Measurements from ENCODE around the gene CTNNA2. TPM values are rescaled to one million over a fixed set of nuclear protein-coding genes. Genes with fewer than 3 reads are reported as not detected.

The CTNNA2 gene
- total RNA-seq, 4 donors from 2014 or later: 0.40 to 1.7 (median 1.5) TPM; not detected in 1

DNA sequence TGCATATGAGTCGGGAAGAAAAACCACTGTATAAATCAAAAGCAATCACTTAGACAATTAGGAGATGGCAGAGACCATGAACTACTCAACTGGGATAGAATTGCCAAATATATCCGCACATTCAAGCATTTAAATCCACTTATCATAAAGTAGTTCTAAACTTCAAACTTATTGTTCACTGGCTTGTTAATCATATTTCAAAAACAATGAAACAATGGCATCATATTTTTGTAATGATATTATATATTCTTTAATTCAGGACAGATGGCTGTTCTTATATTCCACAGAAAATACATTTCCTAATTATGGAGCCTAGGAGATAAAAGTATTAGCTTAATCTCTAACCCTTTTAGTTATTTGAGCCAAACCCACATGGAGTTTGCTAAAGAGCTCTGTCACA is 263.6 kb downstream of the CTNNA2 start:
- TF ChIP-seq POLR2AphosphoS5 (IDR thresholded peaks at IDR 0.05) (no peak), POLR2A (IDR thresholded peaks at IDR 0.05) (no peak), EP300 (IDR thresholded peaks at IDR 0.05; ENCODE audit: low read depth) (no peak)
- TF ChIP-seq, protein P1, sequence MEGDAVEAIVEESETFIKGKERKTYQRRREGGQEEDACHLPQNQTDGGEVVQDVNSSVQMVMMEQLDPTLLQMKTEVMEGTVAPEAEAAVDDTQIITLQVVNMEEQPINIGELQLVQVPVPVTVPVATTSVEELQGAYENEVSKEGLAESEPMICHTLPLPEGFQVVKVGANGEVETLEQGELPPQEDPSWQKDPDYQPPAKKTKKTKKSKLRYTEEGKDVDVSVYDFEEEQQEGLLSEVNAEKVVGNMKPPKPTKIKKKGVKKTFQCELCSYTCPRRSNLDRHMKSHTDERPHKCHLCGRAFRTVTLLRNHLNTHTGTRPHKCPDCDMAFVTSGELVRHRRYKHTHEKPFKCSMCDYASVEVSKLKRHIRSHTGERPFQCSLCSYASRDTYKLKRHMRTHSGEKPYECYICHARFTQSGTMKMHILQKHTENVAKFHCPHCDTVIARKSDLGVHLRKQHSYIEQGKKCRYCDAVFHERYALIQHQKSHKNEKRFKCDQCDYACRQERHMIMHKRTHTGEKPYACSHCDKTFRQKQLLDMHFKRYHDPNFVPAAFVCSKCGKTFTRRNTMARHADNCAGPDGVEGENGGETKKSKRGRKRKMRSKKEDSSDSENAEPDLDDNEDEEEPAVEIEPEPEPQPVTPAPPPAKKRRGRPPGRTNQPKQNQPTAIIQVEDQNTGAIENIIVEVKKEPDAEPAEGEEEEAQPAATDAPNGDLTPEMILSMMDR (IDR thresholded peaks at IDR 0.05): no peak
- no peak for DNase-seq
- 87% methylated on average over 2 of the region's 2 CpGs for WGBS, 2 donors (ENCODE audit: low coverage in 1 of 2)
- Histone ChIP-seq H3K27ac (no peak overlapping the region), H3K36me3 (no peaks in the 10 kb centered on the region), H3K4me1 (no peaks in the 10 kb centered on the region), H3K4me3 (no peak overlapping the region), H3K27me3 (no peaks in the 10 kb centered on the region), H3K9me3 (no peaks in the 10 kb centered on the region)
- intact Hi-C loops (cut with DNase I; ENCODE audit: low total_unique reads): no loop called here
- in situ Hi-C loops (cut with MboI; ENCODE audit: low pct_ligation_motif_present in 1 of 4, low pct_unique_long_range_greater_than_20kb in 1 of 4, low sequenced_read_pairs in 3 of 4): no loop called here

DNA sequence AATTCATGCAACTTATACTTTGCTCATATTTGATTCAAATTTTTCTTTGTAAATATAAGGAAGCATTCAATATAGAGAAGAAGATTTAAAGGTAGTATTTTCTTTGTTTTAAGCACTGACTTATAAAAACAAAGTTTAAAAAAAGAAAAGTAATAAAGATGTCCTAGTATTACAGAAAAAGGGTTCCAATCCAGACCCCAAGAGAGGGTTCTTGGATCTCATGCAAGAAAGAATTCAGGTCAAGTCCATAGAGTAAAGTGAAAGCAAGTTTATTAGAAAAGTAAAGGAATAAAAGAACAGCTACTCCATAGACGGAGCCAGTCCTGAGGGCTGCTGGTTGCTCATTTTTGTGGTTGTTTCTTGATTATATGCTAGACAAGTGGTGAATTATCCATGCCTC is 267.9 kb downstream of the CTNNA2 start:
- H3K4me1 ChIP-seq: no peaks in the 10 kb centered on the region
- no peak for DNase-seq
- H3K36me3 ChIP-seq: no peaks in the 10 kb centered on the region
- 71 to 84% methylated on average over 1 of the region's 1 CpG for WGBS, 2 donors (ENCODE audit: low coverage in 1 of 2)
- no peaks in the 10 kb centered on the region for H3K9me3 ChIP-seq
- no peak for TF ChIP-seq POLR2A (IDR thresholded peaks at IDR 0.05)
- no peak for TF ChIP-seq POLR2AphosphoS5 (IDR thresholded peaks at IDR 0.05)
- no peak for TF ChIP-seq EP300 (IDR thresholded peaks at IDR 0.05; ENCODE audit: low read depth)
- TF ChIP-seq, protein P1 (IDR thresholded peaks at IDR 0.05): no peak
- H3K27me3 ChIP-seq: no peaks in the 10 kb centered on the region
- H3K27ac ChIP-seq: no peak overlapping the region
- intact Hi-C loops (cut with DNase I; ENCODE audit: low total_unique reads): no loop called here
- no peak overlapping the region for H3K4me3 ChIP-seq
- in situ Hi-C loops (cut with MboI; ENCODE audit: low pct_ligation_motif_present in 1 of 4, low pct_unique_long_range_greater_than_20kb in 1 of 4, low sequenced_read_pairs in 3 of 4): no loop called here

DNA sequence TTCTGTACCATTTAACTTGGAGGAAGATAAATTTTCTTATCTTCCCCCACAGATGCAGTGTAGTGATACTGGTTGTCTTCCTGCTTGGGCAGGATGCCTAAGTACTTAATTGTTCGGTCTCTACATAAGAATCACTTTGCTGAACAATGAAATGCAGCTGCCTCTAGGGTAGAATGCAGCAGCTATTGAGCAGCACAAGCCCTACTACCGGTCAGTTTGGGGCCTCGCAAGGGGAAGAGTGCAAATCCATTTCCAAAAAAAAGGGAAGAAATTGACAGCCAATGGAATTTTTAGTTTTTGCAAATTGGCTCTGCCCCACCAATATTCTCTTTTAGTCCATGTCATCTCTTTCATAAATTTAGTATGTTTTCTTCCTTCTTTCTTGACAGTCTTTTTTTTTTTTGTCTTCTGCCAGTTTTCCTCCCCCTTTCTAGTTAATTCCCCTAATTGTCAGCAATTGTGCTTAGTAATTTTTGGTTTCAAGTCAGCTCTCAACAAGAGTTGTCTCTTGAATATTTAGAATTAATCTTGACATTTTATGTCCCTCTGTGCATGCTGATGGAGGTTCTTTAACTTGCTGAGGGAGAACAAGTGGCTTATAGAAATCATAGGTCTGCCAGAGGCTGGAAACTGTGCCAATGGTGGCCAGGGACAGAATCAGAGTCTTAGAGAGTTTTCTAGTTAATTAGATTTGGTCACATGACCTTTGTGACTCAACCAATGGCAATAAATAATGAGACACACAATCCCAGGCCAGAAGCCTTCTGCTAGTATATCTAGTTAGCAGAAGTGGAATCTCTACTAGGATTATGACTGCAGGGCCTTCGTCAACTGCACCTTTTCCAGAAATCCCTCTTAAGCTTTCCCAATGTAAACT is 270.0 kb downstream of the CTNNA2 start:
- no peaks in the 10 kb centered on the region for H3K36me3 ChIP-seq
- no peak overlapping the region for H3K4me3 ChIP-seq
- no peaks in the 10 kb centered on the region for H3K4me1 ChIP-seq
- no peaks in the 10 kb centered on the region for H3K27me3 ChIP-seq
- in situ Hi-C loops (cut with MboI; ENCODE audit: low pct_ligation_motif_present in 1 of 4, low pct_unique_long_range_greater_than_20kb in 1 of 4, low sequenced_read_pairs in 3 of 4) (no loop called here), intact Hi-C loops (cut with DNase I; ENCODE audit: low total_unique reads) (no loop called here)
- DNase-seq: no peak
- no peaks in the 10 kb centered on the region for H3K9me3 ChIP-seq
- TF ChIP-seq POLR2A (IDR thresholded peaks at IDR 0.05) (no peak), POLR2AphosphoS5 (IDR thresholded peaks at IDR 0.05) (no peak), EP300 (IDR thresholded peaks at IDR 0.05; ENCODE audit: low read depth) (no peak)
- TF ChIP-seq, protein P1 (IDR thresholded peaks at IDR 0.05): no peak
- 58 to 71% methylated on average over 4 of the region's 4 CpGs for WGBS, 2 donors (ENCODE audit: low coverage in 1 of 2)
- no peak overlapping the region for H3K27ac ChIP-seq

DNA sequence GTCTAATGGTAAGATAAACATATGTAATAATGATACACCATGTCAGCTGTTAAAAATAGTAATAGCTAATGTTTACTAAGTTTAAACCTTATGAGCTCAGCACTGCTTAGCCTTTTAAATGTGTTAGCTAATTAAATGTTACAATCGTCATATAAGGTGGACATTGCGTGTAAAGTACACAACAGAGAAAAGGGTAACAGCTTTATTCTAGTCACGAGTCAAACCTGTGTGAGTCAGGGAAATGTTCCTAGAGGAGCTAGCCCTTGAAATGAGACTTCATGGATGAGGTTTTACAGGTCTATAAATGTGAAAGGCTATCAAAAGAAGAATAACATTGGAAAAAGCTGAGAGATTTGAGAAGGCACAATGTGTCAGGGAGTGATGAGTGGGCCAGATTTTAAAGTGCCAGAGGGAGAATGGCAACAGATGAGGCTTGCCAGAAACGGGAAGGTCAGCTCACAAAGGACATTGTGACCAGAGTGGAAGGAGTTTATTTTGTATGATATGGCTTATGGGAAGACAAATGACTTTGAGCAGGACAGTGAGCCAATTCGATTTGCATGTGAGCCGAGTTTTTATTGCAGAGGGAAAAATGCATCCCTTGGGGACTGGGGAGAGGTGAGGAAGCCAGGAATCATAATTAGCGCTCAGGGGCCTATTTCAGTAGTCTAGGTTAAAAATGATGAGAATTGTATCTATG is 276.3 kb downstream of the CTNNA2 start:
- intact Hi-C loops (cut with DNase I; ENCODE audit: low total_unique reads) (no loop called here), in situ Hi-C loops (cut with MboI; ENCODE audit: low pct_ligation_motif_present in 1 of 4, low pct_unique_long_range_greater_than_20kb in 1 of 4, low sequenced_read_pairs in 3 of 4) (no loop called here)
- no peak for DNase-seq
- Histone ChIP-seq H3K36me3 (no peaks in the 10 kb centered on the region), H3K9me3 (no peaks in the 10 kb centered on the region), H3K4me3 (no peak overlapping the region), H3K27me3 (no peaks in the 10 kb centered on the region), H3K27ac (peak overlapping the region in 2 of 4 donors; percentile 6 to 18), H3K4me1 (peaks cover 0 to 17% (median 5%) of the 10 kb centered on the region in 4 donors)
- TF ChIP-seq POLR2A (IDR thresholded peaks at IDR 0.05) (no peak), POLR2AphosphoS5 (IDR thresholded peaks at IDR 0.05) (no peak), EP300 (IDR thresholded peaks at IDR 0.05; ENCODE audit: low read depth) (no peak)
- TF ChIP-seq, protein P1 (IDR thresholded peaks at IDR 0.05): no peak
- WGBS, 2 donors (ENCODE audit: low coverage in 1 of 2): 31 to 32% methylated on average over 7 of the region's 7 CpGs

Data from transverse colon (tissue), 4 donors.